Right lobe of liver (tissue), 4 donors: ENCODE data around the gene SPTLC2.

Experiments used
- POLR2A ChIP-seq: fragments of 450-650 bp; IDR thresholded peaks from one replicate; pipeline ENCODE4 v1.6.1; 2017; ENCODE audit warnings: antibody characterized with exemption, mild to moderate bottlenecking
- TF ChIP-seq, protein P1 (sequence below), 4 donors: fragments of 200-600 bp in 3 of 4; fragments of 450-650 bp in 1 of 4; IDR thresholded peaks; one replicate each; pipeline versions ENCODE4 v1.5.1 to v1.8.0; 2016 to 2022; ENCODE audit warnings: antibody characterized with exemption in 4 of 4, mild to moderate bottlenecking in 2 of 4
- donor health status: DM: no; HTN: no; CAD: no.
- donor health status: DM: no; HTN: no; CAD: no.
- donor health status: DM: no; HTN: yes; CAD: no.

DNA sequence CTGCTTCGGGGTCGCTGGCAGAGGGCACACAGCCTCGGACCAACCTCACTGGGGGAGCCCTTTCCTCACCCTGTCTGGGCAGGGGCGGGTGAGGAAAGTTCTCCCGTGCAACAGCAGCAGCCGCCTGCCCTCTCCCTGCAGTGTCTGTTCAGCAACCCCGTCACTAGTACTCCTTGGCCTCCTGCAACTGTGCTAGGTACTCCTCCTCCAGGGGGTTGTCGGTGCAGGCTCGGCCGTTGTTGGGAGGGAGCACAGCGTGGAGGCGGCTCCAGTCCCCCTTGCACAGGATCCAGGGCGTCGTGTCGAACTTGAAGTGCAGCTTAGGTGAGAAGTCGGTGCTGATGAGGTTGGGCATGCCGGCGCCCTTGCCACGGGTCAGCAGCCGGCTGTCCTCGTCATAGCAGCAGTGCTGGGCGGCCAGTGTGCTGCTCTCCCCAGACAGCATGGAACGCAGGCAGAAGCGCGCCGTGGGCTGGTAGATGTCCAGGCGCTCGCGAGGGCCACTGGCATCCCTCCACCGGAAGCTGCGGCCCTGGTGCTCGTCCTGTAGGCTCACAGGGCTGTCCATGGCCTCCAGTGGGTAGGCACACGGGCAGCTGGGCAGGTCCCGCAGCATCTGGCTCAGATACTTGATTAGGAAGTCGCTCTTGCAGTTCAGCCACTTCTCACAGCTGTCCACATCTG is 140.9 kb downstream of the SPTLC2 start:
- TF ChIP-seq POLR2A: no peak
- TF ChIP-seq, protein P1, sequence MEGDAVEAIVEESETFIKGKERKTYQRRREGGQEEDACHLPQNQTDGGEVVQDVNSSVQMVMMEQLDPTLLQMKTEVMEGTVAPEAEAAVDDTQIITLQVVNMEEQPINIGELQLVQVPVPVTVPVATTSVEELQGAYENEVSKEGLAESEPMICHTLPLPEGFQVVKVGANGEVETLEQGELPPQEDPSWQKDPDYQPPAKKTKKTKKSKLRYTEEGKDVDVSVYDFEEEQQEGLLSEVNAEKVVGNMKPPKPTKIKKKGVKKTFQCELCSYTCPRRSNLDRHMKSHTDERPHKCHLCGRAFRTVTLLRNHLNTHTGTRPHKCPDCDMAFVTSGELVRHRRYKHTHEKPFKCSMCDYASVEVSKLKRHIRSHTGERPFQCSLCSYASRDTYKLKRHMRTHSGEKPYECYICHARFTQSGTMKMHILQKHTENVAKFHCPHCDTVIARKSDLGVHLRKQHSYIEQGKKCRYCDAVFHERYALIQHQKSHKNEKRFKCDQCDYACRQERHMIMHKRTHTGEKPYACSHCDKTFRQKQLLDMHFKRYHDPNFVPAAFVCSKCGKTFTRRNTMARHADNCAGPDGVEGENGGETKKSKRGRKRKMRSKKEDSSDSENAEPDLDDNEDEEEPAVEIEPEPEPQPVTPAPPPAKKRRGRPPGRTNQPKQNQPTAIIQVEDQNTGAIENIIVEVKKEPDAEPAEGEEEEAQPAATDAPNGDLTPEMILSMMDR (IDR thresholded peaks at IDR 0.05): no peak
